HepG2 (cell line): ENCODE data around the gene CAMKV. TPM values are rescaled to one million over a fixed set of nuclear protein-coding genes. Genes with fewer than 3 reads are reported as not detected.

Source experiments
- CHD2 ChIP-seq: IDR thresholded peaks from 2 replicates; pipeline ENCODE4 v1.6.1; 2011; ENCODE audit warnings: low read depth, low read length, improper control_type of control experiment
- GABPB1 ChIP-seq: IDR thresholded peaks from 2 replicates; pipeline ENCODE4 v1.6.1; 2016; ENCODE audit warnings: mild to moderate bottlenecking, missing genetic modification reagents, moderate library complexity, missing compliant biosample characterization
- HNRNPL ChIP-seq: fragments of 200-400 bp; formaldehyde crosslinking; IDR thresholded peaks from 2 replicates; pipeline ENCODE4 v1.6.1; 2017; ENCODE audit warnings: mild to moderate bottlenecking, low read depth, low read length
- NCOA1 ChIP-seq: sonication (generic); formaldehyde crosslinking; IDR thresholded peaks from 2 replicates; pipeline ENCODE4 v1.9.0; 2021; ENCODE audit warnings: missing genetic modification reagents
- NFIC ChIP-seq: IDR thresholded peaks from 2 replicates; pipeline ENCODE4 v1.6.1; 2012; ENCODE audit warnings: mild to moderate bottlenecking, low read length, inconsistent platforms
- ZBTB10 ChIP-seq: sonication (generic); formaldehyde crosslinking; IDR thresholded peaks from 2 replicates; pipeline ENCODE4 v1.4.0; 2020; ENCODE audit warnings: missing genetic modification reagents, borderline replicate concordance
- ZBTB38 ChIP-seq: sonication (generic); formaldehyde crosslinking; IDR thresholded peaks from 2 replicates; pipeline ENCODE4 v1.5.1; 2020; ENCODE audit warnings: mild to moderate bottlenecking, missing genetic modification reagents
- ZFY ChIP-seq: sonication (generic); formaldehyde crosslinking; IDR thresholded peaks from 2 replicates; pipeline ENCODE4 v1.4.0; 2020; ENCODE audit warnings: missing genetic modification reagents
- ZNF251 ChIP-seq: sonication (generic); formaldehyde crosslinking; IDR thresholded peaks from 2 replicates; pipeline ENCODE4 v1.9.0; 2021; ENCODE audit warnings: mild to moderate bottlenecking, missing genetic modification reagents
- ZNF552 ChIP-seq: sonication (generic); formaldehyde crosslinking; IDR thresholded peaks from 2 replicates; pipeline ENCODE4 v1.9.0; 2022; ENCODE audit warnings: missing genetic modification reagents, mild to moderate bottlenecking, borderline replicate concordance
- ZNF570 ChIP-seq: sonication (generic); formaldehyde crosslinking; IDR thresholded peaks from 2 replicates; pipeline ENCODE4 v1.4.0; 2020; ENCODE audit warnings: mild to moderate bottlenecking, missing genetic modification reagents, borderline replicate concordance
- polyA plus RNA-seq, 8 experiments: library from polyadenylated mRNA; depleted of rRNA in 3 of 8; stranded (reverse) in 7 of 8; unstranded in 1 of 8; fragments of >200 nt; fragmentation: Illumina TruSeq in 4 of 8; extraction: Trizol in 4 of 8; gene quantifications; 2 replicates each; pipeline versions ENCODE4 v1.2.1 to v1.2.3, GENCODE V29; 2011 to 2016; ENCODE audit warnings: low read depth in 4 of 8, missing spikeins in 1 of 8, mixed read lengths in 1 of 8; ENCODE audit not compliant: insufficient read depth in 1 of 8
- total RNA-seq, 5 experiments: library from RNA; depleted of rRNA; stranded (reverse); fragments of >200 nt; fragmentation: Illumina TruSeq; extraction: Trizol; gene quantifications; 2 replicates each; pipeline ENCODE4 v1.2.3, GENCODE V29; 2016; ENCODE audit warnings: low read depth in 1 of 5
- TF ChIP-seq, protein P1 (sequence below): sonication (generic); formaldehyde crosslinking; IDR thresholded peaks from 2 replicates; pipeline ENCODE4 v1.5.0; 2020; ENCODE audit warnings: mild to moderate bottlenecking, missing genetic modification reagents
- TF ChIP-seq, protein P2 (sequence below): IDR thresholded peaks from 2 replicates; pipeline ENCODE4 v1.6.1; 2016; ENCODE audit warnings: low read depth, borderline replicate concordance
- TF ChIP-seq, protein P3 (sequence below): fragments of 450-650 bp; IDR thresholded peaks from 2 replicates; pipeline ENCODE4 v1.6.1; 2016

The CAMKV gene
- total and polyA plus RNA-seq, 2 of the 13 experiments (the other 11 are each of a cell fraction or from before 2014, with no cell fraction given), result 0.13 to 0.15 TPM

DNA sequence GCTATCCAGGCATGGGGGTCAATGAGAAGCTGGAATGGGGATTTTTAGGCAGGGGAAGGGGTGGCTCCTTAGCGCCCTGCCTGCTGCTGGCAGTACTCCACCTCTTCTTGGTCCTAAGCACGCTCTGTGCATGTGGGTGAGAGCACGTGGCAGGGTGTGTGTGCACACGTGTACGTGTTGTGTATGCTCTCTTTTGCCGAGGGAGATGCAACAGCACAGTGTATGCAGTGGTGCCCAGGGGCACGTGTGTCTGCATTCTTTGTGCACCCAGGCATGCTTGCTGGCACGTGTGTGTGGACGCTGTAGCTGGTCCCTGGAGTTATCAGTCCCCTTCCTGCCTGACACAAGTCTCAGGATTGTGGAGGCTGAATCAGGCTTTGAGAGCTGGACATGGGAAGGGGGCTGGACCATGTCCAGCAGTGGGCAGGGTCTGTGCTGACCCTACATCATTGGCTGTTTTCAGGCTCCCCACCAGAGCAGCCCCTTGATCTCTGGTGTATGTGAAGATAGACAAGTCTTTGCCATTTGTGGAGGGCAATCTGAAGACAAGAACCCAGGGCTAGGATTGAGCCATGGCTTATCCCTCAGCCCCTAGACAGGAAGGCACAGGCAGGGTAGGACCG is 1.9 kb upstream of the CAMKV start (continued):
- TF ChIP-seq, protein P1, sequence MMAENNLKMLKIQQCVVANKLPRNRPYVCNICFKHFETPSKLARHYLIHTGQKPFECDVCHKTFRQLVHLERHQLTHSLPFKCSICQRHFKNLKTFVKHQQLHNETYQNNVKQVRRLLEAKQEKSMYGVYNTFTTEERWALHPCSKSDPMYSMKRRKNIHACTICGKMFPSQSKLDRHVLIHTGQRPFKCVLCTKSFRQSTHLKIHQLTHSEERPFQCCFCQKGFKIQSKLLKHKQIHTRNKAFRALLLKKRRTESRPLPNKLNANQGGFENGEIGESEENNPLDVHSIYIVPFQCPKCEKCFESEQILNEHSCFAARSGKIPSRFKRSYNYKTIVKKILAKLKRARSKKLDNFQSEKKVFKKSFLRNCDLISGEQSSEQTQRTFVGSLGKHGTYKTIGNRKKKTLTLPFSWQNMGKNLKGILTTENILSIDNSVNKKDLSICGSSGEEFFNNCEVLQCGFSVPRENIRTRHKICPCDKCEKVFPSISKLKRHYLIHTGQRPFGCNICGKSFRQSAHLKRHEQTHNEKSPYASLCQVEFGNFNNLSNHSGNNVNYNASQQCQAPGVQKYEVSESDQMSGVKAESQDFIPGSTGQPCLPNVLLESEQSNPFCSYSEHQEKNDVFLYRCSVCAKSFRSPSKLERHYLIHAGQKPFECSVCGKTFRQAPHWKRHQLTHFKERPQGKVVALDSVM, result no peak
- TF ChIP-seq NCOA1 (no peak), ZFY (0 out of 2 replicates have a peak, but pooled peaks have one; percentile 23), NFIC (no peak), ZNF552 (CRISPR knock-in tag) (no peak), ZNF251 (CRISPR knock-in tag) (no peak), ZBTB10 (CRISPR knock-in tag) (no peak), ZBTB38 (no peak), ZNF570 (CRISPR knock-in tag) (no peak), HNRNPL (no peak), CHD2 (no peak), GABPB1 (CRISPR knock-in tag) (no peak)
- TF ChIP-seq, protein P2, sequence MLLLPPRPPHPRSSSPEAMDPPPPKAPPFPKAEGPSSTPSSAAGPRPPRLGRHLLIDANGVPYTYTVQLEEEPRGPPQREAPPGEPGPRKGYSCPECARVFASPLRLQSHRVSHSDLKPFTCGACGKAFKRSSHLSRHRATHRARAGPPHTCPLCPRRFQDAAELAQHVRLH (CRISPR knock-in tag), result no peak
- TF ChIP-seq, protein P3, sequence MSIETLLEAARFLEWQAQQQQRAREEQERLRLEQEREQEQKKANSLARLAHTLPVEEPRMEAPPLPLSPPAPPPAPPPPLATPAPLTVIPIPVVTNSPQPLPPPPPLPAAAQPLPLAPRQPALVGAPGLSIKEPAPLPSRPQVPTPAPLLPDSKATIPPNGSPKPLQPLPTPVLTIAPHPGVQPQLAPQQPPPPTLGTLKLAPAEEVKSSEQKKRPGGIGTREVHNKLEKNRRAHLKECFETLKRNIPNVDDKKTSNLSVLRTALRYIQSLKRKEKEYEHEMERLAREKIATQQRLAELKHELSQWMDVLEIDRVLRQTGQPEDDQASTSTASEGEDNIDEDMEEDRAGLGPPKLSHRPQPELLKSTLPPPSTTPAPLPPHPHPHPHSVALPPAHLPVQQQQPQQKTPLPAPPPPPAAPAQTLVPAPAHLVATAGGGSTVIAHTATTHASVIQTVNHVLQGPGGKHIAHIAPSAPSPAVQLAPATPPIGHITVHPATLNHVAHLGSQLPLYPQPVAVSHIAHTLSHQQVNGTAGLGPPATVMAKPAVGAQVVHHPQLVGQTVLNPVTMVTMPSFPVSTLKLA, result peak; percentile 99
